ENCODE results near the gene ALPK1.
"Not testable (repeated sequence)": the region's sequence is repeated elsewhere in the genome, so short reads cannot be mapped to it uniquely, and the experiment has no call there.

Gene ALPK1

GRCh38 chr4:112284662-112285411 is 12.3 kb upstream of the ALPK1 start:
- DNase-seq: no peak

GRCh38 chr4:112287258-112287989 is 9.7 kb upstream of the ALPK1 start:
- no peak for DNase-seq

GRCh38 chr4:112288455-112288854 is 8.7 kb upstream of the ALPK1 start:
- DNase-seq: no peak

GRCh38 chr4:112289407-112290253 is 7.5 kb upstream of the ALPK1 start:
- no peak for DNase-seq

DNA sequence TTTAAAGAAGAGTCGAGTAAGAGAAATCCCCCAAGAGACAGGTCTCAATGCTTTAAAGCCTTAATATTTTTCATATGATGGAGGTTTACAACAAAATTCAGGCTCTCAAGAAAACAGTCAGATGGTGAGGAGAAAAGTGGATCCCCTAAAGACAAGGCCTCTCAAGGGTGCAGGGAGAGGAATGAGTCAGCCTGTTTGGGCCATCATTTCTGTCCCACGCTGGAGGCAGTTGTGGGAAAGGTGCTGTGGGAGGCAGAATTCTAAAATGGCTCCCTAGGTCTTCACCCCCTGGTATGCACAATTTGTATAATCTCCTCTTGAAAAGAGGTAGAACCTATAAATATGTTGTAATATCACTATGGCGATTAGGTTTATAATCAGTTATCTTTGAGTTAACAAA is 6.8 kb upstream of the ALPK1 start:
- no peak for DNase-seq

GRCh38 chr4:112299721-112300120 is 2.6 kb downstream of the ALPK1 start:
- DNase-seq: no peak

DNA sequence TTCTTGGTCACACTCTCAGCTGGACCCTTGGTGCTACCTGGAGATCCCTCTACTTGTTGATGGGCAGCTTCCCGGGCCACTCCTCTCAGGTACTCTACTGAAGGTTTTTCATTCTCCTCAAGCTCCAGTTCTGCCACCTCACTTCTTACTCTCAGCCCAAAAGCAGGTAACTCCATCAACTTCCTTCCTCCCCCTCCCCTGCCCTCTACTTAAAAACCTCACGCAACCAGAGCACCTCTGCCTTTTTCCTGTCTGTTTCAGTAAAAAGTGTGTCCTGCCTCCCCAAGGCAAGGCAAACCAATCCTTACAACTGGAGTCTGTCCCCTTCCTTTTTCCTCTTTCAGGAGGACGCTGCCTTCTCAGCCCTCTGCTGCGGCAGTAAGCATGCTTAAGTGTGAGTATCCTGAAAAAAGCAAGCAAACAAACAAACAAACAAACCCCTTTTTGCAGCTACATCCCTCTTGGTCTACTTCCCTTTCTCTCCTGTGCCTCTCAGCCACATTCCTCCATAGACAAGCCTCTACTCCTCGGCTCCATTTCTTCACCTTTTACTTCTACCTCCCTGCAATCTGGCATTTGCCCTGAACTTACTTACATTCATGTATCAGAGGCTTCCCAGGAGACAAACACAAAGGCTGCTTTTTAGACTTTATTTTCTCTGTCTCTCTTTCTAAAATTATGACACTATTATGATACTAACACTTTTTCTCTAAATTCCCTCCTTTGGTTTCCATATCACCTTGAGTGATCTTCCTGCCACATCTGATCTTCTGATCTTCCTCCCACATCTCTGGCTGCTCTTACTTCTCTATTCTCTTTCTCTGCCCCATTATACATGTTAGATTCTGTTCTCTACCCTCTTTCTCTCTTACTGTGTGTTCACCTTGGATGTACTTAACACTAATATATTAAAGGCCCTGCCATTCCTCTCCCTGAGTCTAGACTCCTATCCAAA is 5.4 kb downstream of the ALPK1 start:
- no peak for DNase-seq

- DNase-seq: not testable (repeated sequence)
Observed at GRCh38 chr4:112305477-112305876, 8.3 kb downstream of the ALPK1 start.

DNA sequence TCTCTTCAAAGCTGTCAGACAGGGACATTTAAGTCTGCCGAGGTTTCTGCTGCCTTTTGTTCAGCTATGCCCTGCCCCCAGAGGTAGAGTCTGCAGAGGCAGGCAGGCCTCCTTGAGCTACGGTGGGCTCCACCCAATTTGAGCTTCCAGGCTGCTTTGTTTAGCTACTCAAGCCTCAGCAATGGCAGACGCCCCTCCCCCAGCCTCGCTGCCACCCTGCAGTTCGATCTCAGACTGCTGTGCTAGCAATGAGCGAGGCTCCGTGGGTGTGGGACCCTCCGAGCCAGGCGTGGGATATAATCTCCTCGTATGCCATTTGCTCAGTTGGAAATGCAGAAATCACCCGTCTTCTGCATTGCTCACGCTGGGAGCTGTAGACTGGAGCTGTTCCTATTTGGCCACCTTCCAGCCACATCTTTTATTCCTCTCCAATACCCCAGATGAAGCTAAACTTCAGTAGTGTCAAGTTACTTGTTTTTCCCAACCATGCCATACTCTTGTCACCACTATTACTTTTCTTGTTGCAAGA is 12.2 kb downstream of the ALPK1 start:
- not testable (repeated sequence) for DNase-seq

DNA sequence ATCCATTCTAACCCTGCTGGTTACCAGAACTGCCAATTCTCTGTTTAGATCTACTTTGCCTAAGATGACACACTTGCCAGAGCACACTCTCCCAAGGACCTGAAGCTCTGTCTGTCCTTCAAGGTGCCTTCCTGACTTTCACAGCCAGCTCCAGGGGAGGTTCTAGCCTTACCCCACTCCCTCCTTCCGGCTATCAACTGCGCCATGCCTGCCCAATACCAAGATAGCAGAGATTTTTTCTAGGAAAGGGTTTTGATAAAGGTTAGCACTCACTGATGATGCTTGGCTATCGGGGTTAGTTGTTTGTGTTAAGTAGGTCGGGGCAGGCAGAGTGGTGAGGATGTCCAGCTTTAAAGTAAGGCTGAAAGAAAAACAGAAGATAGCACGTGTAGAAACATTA is 14.3 kb downstream of the ALPK1 start:
- DNase-seq: no peak

DNA sequence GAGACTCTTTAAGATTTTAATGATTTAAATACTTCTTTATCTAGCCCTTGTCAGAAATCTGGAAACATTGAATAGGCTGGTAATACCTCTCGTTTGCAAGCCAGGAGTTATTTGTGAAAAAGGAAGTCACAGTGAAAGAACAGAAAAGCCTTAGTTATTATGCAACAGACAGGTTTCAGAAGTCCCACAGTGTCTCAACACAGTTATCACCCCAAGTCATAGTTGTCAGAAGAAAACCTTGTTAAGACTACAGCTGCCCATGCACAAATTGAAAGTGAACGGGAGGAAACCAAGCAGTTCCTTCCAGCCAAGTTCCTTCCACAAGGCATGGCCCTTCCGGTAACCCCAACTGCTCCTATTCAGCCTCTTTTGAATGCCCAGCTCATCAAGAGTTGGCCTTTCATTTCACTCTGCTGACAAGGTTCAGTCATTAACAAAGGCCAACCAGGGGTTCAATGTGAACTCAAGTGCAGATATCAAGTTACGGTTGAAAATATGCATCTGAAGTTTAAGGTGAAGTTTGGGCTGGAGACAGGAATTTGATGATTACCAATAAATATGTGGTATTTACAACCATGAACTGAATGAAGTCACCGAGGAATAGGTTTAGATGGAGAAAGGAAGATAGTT is 15.6 kb downstream of the ALPK1 start:
- DNase-seq: no peak

- DNase-seq: no peak
Observed at GRCh38 chr4:112315446-112315845, 18.3 kb downstream of the ALPK1 start.

- DNase-seq: no peak
Observed at GRCh38 chr4:112316360-112316759, 19.2 kb downstream of the ALPK1 start.

DNA sequence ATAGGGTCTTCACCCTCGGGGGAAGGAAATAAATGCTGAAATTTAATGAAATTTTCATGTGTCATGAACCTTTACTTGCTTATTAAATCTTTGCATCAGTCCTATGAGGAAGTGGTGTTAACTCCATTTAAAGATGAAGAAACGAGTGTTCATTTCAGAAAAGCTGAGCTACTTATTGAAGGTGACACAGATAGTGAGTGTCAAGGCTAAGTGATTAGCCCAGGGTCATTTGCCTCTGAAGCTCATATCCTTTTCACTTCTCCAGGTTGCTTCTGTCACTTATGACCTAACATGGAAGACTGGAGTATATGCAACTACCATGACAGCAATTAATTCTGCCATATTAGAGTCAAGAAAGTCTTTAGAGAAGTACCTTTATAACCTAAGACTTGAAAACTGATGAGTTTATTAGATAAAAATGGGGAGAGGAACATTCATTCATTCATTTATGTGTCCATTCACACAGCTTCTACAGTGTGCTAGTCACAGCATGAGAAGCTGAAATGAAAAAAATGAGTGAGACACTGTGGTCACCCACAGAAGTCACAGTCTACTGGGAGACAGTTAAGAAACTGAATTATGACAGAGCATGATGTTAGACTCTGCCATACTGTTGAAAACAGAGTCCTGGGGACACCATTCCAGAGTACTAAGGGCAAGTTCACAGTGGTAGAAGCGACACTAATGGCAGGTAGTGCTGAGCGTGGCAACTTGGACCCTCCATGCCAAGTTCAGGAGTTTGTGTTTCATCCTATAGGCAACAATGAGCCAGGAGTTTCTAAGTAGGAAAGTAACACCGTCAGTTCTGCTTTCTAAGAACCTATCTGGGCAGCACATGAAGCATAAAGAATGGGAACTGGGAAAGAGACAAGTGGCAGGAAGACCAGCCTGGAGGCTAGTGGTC is 21.3 kb downstream of the ALPK1 start:
- no peak for DNase-seq

GRCh38 chr4:112321776-112322684 is 24.9 kb downstream of the ALPK1 start:
- DNase-seq: no peak

DNA sequence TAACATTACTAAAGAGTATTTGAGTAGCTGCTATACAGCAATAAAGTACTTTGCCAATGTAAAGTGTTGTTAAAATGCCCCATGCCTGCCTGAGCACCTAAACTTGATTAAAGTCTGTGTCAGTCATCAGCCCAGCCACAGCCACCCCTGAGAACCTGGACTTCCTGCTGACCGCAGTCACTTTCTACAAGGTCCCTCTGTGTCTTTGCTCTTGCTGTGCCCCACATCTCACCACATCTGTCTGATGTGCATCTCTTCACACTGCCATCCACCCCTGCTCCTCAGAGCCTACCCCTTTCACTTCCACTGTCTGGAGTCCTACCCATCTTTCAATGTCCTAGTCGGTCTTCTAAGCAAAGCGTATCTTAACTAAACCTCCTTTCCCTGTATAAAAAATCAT is 25.7 kb downstream of the ALPK1 start:
- no peak for DNase-seq

- DNase-seq: no peak
Observed at GRCh38 chr4:112325530-112325929, 28.4 kb downstream of the ALPK1 start.

- DNase-seq: no peak
Observed at GRCh38 chr4:112327965-112328733, 31.0 kb downstream of the ALPK1 start.

DNA sequence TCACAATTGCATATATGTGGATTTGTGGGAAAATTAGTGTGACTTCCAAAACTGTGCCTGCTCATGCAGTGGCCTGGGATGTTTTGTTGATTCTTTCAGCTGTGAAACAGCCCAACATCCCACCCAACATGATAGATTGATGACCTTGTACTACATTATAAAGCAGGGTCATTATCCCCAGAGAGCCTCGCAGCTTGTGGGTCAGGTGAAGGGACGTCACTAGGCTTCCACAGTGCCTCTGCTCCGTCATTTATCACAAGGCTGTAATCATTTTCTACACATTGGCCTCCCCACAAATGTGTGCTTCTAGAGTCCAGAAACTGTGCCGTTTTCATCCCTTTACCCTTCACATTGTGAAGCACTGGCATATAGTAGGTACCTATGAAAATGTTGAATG is 31.6 kb downstream of the ALPK1 start:
- DNase-seq: no peak
